GM18502 (cell line): ENCODE data around the gene CXCR2.
"Not testable (repeated sequence)": the region's sequence is repeated elsewhere in the genome, so short reads cannot be mapped to it uniquely, and the experiment has no call there.

Experiments used
- ATAC-seq: cut with Tn5 transposase; IDR thresholded peaks from one replicate; pipeline ENCODE4 v1.9.1; 2021; ENCODE audit warnings: mild to moderate bottlenecking; ENCODE audit not compliant: unreplicated experiment, poor library complexity

CXCR2 gene

DNA sequence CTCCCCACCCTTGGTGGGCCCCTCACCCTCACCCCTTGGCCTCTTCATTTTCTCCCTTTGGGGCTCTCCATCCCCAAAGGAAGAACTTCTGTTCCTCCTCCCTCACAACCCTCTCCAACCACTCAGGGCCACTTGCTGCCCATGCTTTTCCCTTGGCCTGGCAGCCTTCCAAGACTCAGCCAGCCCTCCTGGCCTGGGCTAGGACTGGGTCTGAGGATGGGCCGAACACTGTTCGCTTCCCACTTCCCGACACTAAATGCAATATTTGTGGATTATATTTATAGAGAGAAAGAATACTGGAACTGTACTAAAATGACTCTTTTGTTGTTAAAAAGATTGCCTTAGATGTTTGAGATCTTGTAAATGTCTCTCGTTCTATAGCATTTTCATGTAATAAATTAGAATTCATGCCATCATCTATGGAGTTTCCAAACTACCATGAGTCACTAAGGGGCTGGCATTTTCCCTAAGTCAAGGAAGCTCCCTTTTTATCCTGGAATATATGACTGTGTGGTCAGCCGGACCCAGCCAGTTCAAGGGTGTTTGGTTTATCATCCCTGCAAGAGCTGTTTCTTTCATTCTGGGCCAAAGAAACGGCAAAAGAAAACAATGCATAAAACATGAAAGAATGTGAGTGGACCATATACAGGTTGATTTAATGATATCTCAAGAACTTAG lies 3.8 kb downstream of the CXCR2 start:
- ATAC-seq, result no peak

DNA sequence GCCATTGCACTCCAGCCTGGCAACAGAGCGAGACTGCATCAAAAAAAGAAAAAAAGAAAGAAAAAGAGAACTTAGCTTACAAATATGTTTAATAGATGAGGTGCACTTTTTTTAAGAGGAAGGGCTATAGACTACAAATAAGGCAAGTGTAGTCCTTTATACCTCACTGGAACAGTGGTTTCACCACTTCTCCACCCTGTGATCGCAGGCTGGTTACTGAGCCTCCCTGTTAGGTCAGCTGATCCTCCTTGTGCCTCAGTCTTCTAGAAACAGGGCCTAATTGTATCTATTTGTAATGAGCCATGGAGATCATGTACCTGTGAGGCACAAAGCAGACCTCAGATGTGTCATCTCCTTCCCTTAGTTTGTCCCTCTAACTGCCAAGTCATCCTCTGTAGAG lies 4.5 kb downstream of the CXCR2 start:
- ATAC-seq, result no peak

DNA sequence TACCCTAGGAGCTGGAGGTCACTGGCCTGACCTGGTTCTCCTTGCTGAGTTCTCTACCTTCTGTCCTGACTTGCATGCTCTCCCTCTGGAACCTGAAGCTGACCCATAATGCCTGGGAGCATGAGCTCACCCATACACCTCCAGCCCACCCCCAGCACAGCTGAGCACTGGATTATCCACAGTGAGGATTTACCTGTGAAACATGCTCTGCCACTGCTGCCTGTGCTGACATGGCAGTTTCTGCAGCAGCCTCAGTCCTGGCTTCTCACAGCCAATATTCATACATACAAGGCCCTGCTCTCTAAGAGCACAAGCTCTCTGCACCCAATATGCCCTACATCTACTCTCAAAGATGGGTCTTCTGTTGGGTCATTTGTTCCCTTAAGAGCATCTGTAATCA lies 5.0 kb downstream of the CXCR2 start:
- no peak for ATAC-seq

DNA sequence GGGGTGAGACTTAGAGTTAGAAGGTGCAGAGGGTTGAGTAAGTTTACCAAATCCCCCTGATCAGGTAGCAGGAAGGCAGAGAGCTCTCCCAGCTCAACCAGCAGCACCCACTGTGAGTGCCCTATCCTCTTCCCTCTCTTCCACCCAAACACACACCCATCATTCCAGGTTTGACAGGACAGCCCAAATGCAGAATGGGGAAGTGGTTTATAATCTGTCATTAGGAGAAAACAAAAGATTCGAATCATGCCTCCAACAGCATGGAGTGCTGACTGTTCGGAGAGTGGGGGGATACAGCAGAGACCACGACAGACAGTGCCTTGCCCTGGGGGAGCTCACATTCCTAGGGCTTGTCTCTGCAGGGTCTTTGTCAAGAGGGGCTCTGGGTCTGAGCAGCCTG lies 11.7 kb downstream of the CXCR2 start:
- ATAC-seq, result no peak

DNA sequence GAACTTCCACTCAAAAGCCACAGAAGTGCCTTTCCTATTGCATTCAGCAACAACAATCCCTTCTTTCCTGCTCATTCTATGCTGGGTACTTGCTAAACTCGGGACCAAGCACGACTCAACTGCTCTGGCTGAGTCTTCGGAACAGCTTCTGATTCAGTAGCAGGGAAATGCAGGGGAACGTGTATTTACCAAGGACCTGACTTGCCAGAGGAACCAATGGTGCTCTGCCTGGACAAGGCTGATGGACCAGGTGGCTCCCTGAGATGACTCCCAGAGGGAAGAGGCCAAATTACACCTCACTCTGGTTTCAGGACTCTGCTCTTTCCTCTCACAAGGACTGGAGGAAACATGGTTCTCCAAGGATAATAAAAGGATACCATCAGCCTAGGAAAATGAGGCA lies 12.2 kb downstream of the CXCR2 start:
- no peak for ATAC-seq

DNA sequence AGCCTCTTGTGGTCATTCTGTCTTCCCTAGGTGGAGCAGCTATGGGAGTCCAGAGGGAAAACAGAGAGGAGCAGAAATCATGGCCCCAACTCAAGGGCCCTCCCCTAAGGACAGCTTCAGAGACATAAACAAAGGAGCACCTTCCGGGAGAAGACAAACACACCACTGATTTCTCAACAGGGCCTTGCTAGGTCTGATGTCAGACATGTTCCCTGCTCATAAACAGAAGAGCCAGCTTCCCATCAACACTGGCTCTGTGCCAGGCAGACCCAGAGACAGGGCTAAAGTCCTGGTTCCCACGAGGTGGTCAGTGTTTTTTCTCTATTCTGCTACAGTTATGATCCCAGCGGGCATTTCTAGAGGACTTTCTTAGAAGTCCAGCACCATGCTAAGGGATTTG lies 19.3 kb downstream of the CXCR2 start:
- ATAC-seq, result no peak

DNA sequence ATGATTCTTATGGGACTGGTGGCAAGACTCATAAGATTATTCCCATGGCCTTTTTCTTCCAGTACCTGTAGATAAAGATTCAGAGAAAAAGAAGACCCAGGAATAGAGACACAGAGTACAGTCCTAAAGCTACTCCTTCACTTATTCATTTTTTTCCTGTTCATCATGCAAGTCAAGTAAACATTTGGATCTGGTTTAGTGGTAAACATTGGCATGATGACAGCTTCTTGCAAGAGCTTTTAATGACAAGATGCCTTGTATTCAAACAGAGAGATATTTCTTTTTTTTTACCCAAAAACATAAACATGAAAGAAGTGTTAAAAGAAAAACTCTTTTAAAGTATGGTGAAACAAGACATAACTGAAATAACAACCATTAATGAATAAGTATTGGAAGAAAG lies 20.2 kb downstream of the CXCR2 start:
- no peak for ATAC-seq

DNA sequence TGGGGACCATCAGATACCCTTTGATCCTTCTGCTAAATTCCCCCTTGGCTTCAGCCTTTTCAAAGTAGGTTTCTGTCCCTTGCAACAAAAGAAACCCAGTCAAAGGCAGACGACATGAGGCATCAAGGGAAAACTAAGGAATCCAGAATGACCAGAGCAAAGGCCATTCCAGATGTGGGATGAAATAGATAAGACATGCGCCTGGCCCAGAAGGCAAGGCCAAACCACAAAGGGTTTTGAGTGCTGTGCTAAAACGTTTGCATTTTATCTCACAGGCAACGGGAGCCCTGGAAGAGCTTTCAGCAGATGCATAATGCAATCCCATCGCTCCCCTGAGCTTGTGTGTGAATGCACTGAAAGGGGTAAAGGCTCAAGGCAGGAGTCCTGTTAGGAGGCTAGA lies 23.3 kb downstream of the CXCR2 start:
- no peak for ATAC-seq

DNA sequence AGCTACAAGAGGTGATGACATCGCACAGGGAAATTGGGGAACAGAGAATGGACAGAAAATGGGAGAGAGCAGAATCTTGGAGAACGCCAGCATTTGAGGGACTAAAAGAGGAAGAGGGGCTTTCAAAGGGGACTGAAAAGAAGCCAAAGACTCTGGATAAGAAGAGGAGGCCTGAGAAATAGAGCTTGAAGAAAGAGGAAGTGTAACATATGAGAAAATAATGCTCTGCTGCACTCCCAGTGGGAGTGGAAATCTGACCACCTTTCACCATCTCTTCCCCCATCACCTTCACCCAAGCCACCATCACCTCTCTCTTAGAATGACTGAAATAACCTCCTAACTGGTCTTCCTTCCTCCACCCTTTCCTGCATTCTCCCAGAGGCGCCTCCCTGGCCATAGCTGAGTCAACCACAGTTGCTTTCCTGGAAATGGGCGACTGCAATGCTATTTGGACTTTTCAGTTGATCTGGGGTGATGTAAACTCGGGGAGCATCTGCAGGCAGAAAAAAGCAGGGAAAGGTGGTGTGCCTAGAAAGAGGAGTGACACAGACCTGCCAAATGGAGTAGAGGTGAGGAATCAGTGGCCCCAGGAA lies 24.1 kb downstream of the CXCR2 start:
- ATAC-seq, result no peak

DNA sequence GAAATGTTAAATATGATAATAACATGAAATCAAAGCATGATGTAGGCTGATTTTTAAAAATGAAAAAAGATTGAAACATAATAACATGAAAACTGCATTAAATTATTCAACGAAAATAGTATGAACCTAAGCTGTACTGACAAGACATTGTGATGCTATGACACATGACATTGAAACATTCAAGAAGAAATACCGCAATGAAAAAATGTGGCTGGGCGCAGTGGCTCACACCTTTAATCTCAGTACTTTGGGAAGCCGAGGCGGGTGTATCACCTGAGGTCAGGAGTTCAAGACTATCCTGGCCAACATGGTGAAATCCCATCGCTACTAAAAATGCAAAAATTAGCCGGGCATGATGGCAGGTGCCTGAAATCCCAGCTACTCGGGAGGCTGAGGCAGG lies 26.3 kb downstream of the CXCR2 start:
- ATAC-seq, result no peak

DNA sequence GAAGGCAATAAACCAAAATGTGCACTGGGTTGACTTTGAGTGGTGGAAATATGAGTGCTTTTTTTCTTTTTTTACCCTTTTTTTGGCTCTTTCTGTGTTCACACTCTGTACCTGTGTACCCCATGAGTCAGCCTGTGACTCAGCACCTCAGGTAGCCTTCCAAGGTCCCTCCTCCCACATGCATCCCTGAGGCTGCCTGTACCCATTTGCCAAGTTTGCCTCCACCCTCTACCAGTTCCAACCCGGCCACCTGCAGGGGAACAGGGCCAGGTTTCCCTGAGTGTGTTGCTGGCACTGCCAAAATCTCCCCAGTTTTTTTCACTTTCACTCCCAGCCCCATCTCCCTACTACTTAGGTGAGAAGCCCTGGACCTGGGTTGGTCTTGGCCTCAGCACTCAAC lies 26.9 kb downstream of the CXCR2 start:
- no peak for ATAC-seq

DNA sequence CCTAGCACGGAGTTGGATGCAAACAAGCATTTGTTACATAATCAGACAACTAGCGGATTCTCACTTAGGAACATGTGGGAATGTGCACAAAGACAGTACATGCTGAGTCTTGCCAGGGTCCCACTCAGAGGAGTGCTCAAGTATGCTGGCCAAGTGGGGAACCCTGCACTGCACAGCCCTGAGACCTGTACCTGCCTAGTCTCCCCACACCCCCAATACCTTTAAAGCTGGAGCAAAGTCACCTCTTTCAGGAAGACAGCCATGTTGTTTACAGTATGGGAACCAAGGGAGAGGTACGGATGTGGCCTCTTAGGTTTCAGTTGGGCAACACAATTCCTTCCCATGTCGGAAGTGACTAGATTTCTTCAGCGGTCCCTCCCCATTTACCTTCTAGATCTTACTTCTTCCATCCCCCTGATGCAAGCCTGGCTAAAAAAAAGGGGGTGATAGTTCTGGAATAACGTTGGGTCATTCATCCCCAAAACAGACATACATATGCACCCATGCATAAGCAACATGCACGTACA lies 30.2 kb downstream of the CXCR2 start:
- ATAC-seq, result no peak

DNA sequence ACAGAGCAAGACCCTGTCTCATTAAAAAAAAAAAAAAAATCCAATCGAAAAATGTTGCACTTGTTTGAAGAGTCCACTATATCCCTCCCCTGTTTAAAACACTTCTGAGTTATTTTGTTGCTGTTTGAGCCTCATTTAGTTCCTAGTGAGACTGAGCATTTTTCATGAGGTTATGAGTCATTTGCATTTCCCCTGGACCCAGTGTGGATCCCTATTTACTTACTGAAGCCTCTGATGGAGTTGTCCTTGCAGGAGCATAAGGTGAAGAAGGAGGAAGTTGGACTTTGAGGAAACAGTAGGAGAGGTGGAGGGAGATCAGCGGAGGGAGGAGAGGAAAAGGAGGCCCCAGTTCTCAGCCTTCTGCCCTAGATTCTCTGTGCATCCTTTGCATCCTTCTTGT lies 35.8 kb downstream of the CXCR2 start:
- no peak for ATAC-seq

DNA sequence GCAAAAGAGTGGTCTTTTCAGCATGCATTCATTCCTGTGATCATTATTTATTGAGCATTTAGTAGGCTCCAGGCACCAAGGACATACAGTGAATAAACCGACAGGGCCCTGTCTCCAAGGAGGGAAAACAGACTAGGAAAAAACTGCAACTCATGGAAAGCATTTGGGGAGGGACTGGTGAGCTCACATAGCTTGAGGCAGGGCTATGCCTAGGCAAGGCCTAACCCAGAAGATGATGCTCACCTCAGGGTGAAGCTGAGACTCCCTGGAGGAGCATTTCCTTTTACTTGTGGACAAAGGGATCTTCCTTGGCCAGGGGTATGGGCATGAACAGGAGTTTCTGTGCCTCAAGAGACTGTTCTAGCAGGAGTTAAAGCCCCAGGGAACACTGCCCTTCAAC lies 37.0 kb downstream of the CXCR2 start:
- no peak for ATAC-seq

DNA sequence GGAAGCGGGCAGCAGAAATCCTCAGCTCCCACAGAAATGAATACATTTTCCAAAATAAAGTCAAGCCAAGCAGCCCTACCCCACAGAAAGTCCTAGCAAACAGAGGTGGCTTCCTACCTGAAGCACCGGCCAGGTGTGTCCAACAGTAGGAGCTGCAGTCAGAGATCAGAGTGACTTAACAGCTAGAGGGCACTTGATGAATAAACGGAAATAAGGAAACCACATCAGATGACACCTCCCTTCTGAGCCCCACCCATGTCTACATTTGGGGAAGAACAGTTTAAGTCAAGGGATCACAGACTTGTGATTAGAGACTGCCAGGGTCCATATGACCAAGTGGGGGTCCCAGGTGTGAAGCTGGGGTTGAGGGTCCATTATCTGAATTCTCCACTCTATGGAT lies 41.0 kb downstream of the CXCR2 start, which contains the start of gene CXCR1:
Gene CXCR1, minus strand, starts transcription at position 172 of the 400 bp plus-strand sequence. CDS start 1,751 bp downstream, outside the sequence.
- no peak for ATAC-seq

DNA sequence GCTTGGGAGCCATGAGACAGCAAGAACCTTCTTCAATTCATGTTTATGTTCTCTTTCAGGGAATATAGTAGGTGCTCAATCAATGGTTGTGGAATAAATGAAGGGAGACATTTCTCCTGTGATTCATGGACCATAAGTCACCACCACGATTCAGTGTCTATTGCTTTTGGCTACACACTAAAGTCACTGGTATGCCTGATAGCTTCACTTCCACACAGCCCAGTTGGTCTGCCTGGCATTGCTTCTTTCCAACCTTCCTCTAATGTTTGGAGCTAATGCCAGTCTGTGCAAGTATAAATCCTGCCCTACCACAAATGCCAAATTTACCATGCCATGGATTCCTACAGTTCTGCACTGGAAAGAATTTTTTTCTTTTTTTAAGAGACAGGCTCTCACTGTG lies 42.2 kb downstream of the CXCR2 start:
- ATAC-seq, result no peak

DNA sequence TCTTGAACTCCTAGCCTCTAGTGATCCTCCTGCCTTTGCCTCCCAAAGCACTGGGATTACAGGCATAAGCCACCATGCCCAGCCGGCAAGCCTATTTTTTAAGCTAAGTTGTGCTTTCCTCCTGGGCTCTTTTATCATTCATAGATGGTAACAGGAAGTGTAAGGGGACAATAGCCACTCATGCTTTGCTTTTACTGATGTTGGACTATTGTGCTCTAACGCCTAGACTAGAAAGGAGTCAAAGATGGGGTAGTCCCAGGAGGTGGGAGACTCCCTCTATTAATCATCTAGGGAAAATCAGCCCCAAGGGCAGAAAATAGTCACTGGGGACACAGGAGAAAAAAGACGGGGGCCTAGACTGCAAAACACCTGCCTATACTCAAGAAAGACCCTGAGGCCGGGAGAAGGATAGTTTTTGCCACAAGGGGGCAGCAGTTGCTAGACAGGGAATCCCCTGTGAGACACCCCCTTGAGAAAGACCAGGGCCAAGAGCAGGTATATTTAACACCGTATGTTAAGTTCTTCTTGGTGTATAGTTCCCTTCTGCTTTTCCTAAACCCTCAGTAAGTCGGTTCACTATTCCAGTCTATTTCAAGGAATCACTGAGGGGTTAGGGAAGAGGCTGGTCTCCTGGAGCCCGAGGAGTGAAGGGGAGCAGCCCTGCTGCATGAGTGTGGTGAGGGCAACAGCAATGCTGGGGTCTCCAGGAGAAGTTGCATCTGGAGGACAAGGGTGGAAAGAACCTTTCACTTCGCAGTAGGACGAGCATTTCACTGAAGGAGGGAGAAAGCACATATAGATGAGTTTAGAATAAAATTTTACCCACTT lies 43.0 kb downstream of the CXCR2 start:
- no peak for ATAC-seq

DNA sequence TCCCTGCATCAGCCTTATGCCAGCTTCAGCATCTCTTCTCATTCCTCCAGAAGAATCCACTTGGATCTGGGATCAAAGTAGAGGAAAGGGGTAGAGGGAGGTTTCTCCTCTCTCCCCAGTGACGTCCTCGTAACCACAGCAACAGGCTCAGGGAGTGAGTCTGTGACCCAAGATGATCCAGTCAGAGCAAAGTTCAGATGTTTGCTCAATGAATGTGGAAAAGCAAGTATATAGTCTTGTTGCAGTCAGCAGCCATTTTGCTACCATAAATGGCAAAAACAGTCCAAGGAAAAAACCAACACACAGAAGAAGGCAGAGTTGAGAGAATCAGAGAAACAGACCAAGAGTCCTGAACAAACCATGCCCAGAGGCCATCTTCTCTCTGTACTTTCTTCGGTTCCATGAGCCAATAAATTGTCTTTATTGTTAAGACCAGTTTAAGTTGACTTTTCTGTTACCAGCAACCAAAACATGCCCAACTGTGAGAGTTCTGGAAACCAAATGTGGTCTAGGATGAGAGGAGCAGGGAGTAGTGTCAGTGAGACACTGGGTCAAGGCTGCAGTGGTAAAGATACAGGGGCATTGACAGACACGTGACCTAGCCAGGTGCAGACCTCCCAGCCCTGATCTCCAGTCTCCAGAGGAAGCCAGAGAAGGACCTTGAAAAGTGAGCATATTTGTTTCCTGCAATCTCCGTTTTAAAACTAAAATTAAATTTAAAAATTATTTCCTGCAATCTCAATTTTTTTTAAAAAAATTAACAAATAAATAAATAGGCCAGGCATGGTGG lies 44.1 kb downstream of the CXCR2 start:
- ATAC-seq, result no peak

DNA sequence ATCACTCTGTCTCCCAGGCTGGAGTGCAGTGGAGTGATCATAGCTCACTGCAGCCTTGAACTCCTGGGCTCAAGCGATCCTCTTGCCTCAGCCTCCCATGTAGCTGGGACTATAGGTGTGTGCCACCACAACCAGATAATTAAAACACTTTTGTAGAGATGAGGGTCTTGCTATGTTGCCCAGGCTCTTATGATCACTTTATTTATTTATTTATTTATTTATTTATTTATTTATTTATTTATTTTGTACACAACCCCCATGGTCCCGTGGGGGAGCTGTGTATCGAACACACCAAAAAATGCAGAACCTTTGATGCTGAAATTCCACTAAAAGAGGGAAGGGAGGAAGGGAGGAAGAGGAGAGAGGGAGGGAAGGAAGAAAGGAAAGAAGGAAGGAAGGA lies 45.9 kb downstream of the CXCR2 start:
- not testable (repeated sequence) for ATAC-seq

DNA sequence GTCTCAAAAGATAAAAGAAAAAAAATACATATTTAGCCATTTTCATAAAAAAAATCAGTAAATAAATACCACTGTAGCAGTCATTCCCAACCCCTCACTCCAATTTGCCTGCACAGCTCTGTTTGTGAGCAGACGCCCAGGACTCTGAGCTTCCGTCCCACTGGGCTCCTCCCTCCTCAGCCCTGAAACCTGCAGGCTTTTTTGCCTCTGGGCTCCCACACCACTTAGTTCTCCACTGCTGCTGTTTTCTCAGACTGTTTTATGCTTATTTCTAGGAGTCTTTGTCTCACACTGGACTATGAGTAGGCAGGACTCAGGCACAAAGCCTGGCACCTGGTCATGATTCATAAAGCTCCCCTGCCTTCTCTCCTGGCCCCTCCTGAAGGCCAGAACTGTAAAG lies 47.0 kb downstream of the CXCR2 start:
- no peak for ATAC-seq
